NT2/D1 (cell line): ENCODE data around the gene ODAD2.
"Not testable (repeated sequence)": the region's sequence is repeated elsewhere in the genome, so short reads cannot be mapped to it uniquely, and the experiment has no call there.

Source experiments
- SUZ12 ChIP-seq: IDR thresholded peaks from 2 replicates; pipeline ENCODE4 v1.6.1; 2011; ENCODE audit not compliant: insufficient read length, insufficient read depth; ENCODE audit errors: extremely low read depth
- ZNF274 ChIP-seq: IDR thresholded peaks from 2 replicates; pipeline ENCODE4 v1.6.1; 2011; ENCODE audit warnings: mild to moderate bottlenecking, low read depth, low read length

DNA sequence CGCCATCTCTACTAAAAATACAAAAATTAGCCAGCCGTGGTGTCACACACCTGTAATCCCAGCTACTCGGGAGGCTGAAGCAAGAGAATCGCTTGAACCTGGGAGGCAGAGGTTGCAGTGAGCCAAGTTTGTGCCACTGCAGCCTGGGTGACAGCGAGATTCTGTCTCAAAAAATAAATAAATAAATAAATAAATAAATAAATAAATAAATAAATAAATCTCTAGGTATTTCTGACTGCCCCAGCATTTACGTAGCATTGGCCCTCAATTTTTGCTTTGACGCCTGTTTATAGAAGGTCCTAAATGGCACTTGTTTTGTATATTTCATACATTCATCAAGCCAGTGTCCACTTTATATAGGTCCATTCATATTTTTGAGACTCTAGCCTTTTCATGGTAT, 28.9 kb downstream of the ODAD2 start:
- TF ChIP-seq SUZ12, ZNF274: not testable (repeated sequence)
